ENCODE data around the gene LBP.
"Not testable (repeated sequence)": the region's sequence is repeated elsewhere in the genome, so short reads cannot be mapped to it uniquely, and the experiment has no call there.

Gene LBP

DNA sequence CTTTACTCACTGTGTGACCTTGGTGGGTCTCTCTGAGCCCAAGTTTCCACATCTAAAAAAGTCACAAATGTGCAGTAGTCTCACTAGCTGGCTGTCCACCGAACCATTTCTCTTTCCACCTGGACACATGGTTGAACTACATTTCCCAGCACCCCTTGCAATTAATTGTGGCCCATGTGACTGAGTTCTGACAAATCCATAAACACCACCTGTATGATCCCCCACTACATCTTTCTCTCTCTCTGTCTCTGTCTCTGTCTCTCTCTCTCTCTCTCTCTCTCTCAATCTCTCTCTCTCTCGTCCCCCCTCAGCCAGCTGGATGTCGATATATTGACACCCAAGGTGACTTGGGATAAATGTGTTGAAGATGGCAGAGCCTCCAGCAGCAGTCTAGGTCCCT is 46.1 kb downstream of the LBP start:
- Histone ChIP-seq H3K9me3 (ENCODE audit: insufficient read depth, low read length) (no peaks in the 10 kb centered on the region), H3K27ac (ENCODE audit: low read depth, low read length) (no peak overlapping the region), H3F3A (ENCODE audit: insufficient read depth) (no peaks in the 10 kb centered on the region), H3K27me3 (ENCODE audit: low read length) (no peaks in the 10 kb centered on the region), H4K20me1 (ENCODE audit: low read depth, low read length) (no peaks in the 10 kb centered on the region), H3K36me3 (ENCODE audit: low read length) (no peaks in the 10 kb centered on the region), H3K79me2 (ENCODE audit: insufficient read depth, low read length) (no peaks in the 10 kb centered on the region), H2AFZ (ENCODE audit: low read depth, low read length, severe bottlenecking) (no peak overlapping the region), H3K4me2 (ENCODE audit: low read depth, low read length, poor library complexity, severe bottlenecking) (no peak overlapping the region), H3K9ac (ENCODE audit: low read length) (no peak overlapping the region), H3K9me2 (replicated peaks; ENCODE audit: insufficient read depth, low read length) (no peaks in the 10 kb centered on the region), H3K4me3 (ENCODE audit: insufficient read depth, low read length, poor library complexity, severe bottlenecking) (no peak overlapping the region)
- no peak for TF ChIP-seq CTCF (IDR thresholded peaks at IDR 0.05; ENCODE audit: insufficient read depth, low read length, poor library complexity, severe bottlenecking)
- no peak for TF ChIP-seq EZH2phosphoT487 (conservative IDR thresholded peaks at IDR 0.05; ENCODE audit: low read length)

DNA sequence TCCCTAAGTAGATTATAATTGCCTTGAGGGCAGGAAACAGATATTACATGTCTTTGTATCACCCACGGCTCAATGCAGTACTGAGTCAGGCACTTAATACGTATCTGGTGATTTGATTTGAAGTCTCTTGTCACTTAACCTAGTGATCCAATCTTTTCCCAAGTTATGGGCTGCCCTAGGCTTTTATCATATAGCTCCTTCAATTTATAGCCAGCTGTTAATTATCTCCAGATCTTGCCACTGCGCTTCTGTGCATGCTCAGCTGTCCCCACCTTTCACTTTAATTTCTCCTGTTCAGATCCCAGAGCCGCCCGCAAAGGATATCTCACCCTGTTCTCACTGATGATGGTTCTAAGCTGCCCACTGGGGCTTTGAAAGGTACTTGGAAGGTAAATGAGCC is 47.0 kb downstream of the LBP start:
- no peaks in the 10 kb centered on the region for H4K20me1 ChIP-seq (ENCODE audit: low read depth, low read length)
- H3K36me3 ChIP-seq (ENCODE audit: low read length): no peaks in the 10 kb centered on the region
- no peaks in the 10 kb centered on the region for H3K9me3 ChIP-seq (ENCODE audit: insufficient read depth, low read length)
- no peaks in the 10 kb centered on the region for H3K79me2 ChIP-seq (ENCODE audit: insufficient read depth, low read length)
- TF ChIP-seq CTCF (IDR thresholded peaks at IDR 0.05; ENCODE audit: insufficient read depth, low read length, poor library complexity, severe bottlenecking) (no peak), EZH2phosphoT487 (conservative IDR thresholded peaks at IDR 0.05; ENCODE audit: low read length) (no peak)
- H3K27ac ChIP-seq (ENCODE audit: low read depth, low read length): no peak overlapping the region
- H3K4me2 ChIP-seq (ENCODE audit: low read depth, low read length, poor library complexity, severe bottlenecking): no peak overlapping the region
- H2AFZ ChIP-seq (ENCODE audit: low read depth, low read length, severe bottlenecking): no peak overlapping the region
- H3K9me2 ChIP-seq (replicated peaks; ENCODE audit: insufficient read depth, low read length): no peaks in the 10 kb centered on the region
- no peak overlapping the region for H3K9ac ChIP-seq (ENCODE audit: low read length)
- no peak overlapping the region for H3K4me3 ChIP-seq (ENCODE audit: insufficient read depth, low read length, poor library complexity, severe bottlenecking)
- no peaks in the 10 kb centered on the region for H3F3A ChIP-seq (ENCODE audit: insufficient read depth)
- no peaks in the 10 kb centered on the region for H3K27me3 ChIP-seq (ENCODE audit: low read length)

GRCh38 chr20:38395165-38395564 is 48.9 kb downstream of the LBP start:
- Histone ChIP-seq H3K4me2 (ENCODE audit: low read depth, low read length, poor library complexity, severe bottlenecking) (no peak overlapping the region), H3K9ac (ENCODE audit: low read length) (no peak overlapping the region), H4K20me1 (ENCODE audit: low read depth, low read length) (no peaks in the 10 kb centered on the region), H3K36me3 (ENCODE audit: low read length) (no peaks in the 10 kb centered on the region), H3K9me3 (ENCODE audit: insufficient read depth, low read length) (no peaks in the 10 kb centered on the region), H2AFZ (ENCODE audit: low read depth, low read length, severe bottlenecking) (no peak overlapping the region), H3K27me3 (ENCODE audit: low read length) (no peaks in the 10 kb centered on the region), H3K27ac (ENCODE audit: low read depth, low read length) (no peak overlapping the region), H3K9me2 (replicated peaks; ENCODE audit: insufficient read depth, low read length) (no peaks in the 10 kb centered on the region), H3F3A (ENCODE audit: insufficient read depth) (no peaks in the 10 kb centered on the region), H3K4me3 (ENCODE audit: insufficient read depth, low read length, poor library complexity, severe bottlenecking) (no peak overlapping the region), H3K79me2 (ENCODE audit: insufficient read depth, low read length) (no peaks in the 10 kb centered on the region)
- TF ChIP-seq EZH2phosphoT487 (conservative IDR thresholded peaks at IDR 0.05; ENCODE audit: low read length) (no peak), CTCF (IDR thresholded peaks at IDR 0.05; ENCODE audit: insufficient read depth, low read length, poor library complexity, severe bottlenecking) (no peak)

DNA sequence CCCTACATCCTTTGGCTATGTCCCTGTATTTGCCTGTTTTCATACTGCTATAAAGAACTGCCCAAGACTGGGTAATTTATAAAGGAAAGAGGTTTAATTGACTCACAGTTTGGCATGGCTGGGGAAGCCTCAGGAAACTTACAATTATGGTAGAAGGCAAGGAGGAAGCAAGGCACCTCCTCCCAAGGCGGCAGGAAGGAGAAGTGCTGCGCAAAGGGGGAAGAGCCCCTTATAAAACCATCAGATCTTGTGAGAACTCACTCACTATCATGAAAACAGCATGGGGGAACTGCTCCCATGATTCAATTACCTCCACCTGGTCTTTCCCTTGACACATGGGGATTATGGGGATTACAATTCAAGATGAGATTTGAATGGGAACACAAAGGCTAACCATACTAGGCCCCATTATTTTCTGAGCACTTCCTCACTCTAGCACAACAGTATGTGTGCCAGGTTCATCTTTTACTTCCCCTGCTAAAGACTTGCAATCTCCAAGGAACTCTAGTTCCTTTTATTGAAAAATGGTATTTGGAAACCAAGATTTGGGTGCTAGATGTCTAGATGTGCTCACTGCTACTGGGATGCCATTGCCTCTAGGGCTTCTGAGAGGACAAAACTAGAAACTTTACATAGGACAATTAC is 49.6 kb downstream of the LBP start:
- not testable (repeated sequence) for H3K36me3 ChIP-seq (ENCODE audit: low read length); H2AFZ ChIP-seq (ENCODE audit: low read depth, low read length, severe bottlenecking); H3K9me3 ChIP-seq (ENCODE audit: insufficient read depth, low read length); H3K4me2 ChIP-seq (ENCODE audit: low read depth, low read length, poor library complexity, severe bottlenecking); H3K9me2 ChIP-seq (replicated peaks; ENCODE audit: insufficient read depth, low read length); H3K79me2 ChIP-seq (ENCODE audit: insufficient read depth, low read length); H3F3A ChIP-seq (ENCODE audit: insufficient read depth); H3K27ac ChIP-seq (ENCODE audit: low read depth, low read length); H4K20me1 ChIP-seq (ENCODE audit: low read depth, low read length); H3K9ac ChIP-seq (ENCODE audit: low read length); H3K4me3 ChIP-seq (ENCODE audit: insufficient read depth, low read length, poor library complexity, severe bottlenecking); H3K27me3 ChIP-seq (ENCODE audit: low read length)
